ENCODE results near the gene PPP4R2.
"Not testable (repeated sequence)": the region's sequence is repeated elsewhere in the genome, so short reads cannot be mapped to it uniquely, and the experiment has no call there.

The PPP4R2 gene

GRCh38 chr3:72977060-72977808, 19.4 kb upstream of the PPP4R2 start:
- DNase-seq, result no peak

DNA sequence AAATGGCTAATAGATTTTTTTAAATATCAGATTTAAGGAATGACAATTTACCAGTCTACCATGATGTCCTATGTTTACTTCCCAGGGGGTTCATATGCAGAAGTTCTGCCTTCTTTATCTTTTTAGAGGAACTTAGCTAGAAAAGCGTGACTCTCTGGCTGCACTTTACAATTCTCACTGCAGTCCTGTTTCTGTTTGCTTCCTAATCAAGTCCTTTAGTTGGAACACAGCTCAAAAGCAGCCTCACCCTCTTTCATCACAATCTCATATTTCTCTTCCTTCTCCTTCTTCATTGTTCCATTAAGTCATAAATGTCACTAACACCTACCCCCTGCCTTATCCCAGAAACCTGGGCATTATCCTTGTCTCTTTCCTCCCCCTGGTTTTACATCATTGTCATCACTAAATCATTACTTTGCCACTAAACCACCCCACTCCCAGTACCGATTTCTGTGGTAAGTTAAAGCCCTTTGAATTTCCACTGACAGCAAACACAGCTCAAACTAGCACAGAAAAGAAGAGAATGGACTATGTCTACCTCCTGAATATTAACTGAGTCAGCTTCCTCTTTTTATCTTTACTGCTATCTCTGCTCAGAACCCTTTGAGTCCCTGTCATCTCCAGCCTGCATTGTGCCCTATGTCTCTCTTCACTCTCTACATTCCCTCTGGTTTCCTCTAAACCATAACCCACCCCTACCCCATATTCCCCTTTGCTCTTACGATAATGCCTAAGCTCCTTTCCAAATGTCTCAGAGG, 13.8 kb upstream of the PPP4R2 start:
- no peak for DNase-seq

- no peak for DNase-seq
Observed at GRCh38 chr3:72985576-72985975, 11.0 kb upstream of the PPP4R2 start.

- no peak for DNase-seq
Observed at GRCh38 chr3:72990701-72991395, 5.8 kb upstream of the PPP4R2 start.

DNA sequence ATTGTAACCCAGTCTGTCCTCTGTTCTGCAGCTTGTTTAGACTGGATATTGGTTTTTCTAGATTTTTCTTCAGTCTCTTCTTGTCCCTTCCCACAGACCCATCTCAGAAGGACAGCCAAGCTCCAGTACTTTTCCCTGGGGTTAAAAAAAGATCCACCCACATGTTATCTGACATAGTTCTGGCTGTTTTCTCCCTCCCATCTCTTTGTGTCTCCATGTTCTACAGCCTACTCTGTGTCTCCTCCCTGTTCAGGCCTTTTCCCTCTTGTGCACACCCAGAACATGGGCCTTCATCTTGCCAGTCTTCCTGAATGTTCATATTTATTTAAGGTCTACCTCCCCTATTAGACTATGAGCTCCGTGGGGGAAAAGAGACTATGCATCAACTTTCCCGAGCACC, 5.1 kb upstream of the PPP4R2 start:
- DNase-seq, result no peak

DNA sequence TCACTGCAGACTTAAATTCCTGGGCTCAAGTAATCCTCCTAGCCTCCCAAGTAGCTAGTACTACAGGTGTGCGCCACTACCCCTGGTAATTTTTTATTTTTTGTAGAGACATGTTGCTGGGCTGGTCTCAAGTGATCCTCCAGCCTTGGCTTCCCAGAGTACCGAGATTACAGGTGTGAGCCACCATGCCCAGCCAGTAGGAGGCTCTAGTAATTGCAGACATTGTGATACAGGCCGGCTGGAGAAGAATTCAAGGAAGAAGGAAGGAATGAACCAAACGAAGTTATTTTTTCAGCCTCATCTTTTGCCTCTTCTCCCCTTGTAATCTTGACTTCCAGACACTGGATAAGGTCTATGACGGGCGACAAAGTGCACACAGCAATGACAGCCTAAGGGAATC, 3.2 kb upstream of the PPP4R2 start:
- DNase-seq, result no peak

- DNase-seq, result no peak
Observed at GRCh38 chr3:72995337-72995736, 1.3 kb upstream of the PPP4R2 start.

- DNase-seq, result peak in 2 of 6 experiments; percentile 15 to 30
Observed at GRCh38 chr3:72996121-72996472, 514 bp upstream of the PPP4R2 start.

GRCh38 chr3:72997421-72997961, 880 bp downstream of the PPP4R2 start:
- peak in 5 of 6 experiments; percentile 27 to 67 (median 46) for DNase-seq

DNA sequence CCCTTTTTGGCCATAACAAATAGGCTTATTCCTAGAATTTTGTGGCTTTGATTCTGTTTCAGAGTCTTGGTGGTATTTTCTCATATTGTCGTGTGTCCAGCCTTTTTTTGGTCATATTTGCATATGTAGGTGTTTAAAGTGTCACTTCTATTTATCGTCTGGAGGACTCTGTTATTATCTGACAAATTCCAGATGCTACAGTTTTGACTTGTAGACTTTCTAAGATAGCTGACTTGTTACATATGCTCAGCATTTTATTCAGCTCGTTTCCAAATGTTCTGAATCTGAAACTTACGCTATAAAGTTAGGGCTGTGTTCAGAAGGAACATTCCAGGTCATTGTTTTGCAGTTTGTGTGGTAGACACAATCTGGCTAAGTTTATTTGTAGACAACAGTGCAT, 1.9 kb downstream of the PPP4R2 start:
- no peak for DNase-seq

DNA sequence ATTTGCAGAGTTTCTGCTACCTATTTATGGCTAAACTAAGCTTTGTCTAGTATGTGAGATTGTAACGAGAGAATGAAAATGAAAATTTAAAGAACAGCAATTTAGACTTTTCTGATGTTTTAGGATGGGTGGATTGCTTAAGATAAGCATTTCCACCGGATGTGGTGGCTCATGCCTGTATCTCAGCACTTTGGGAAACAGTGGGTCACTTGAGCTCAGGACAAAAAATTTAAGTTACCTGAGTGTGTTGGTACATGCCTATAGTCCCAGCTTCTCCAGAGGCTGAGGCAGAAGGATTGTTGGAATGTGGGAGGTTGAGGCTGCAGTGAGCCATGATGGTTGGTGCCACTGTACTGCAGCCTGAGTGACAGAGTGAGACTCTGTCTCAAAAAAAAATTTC, 3.3 kb downstream of the PPP4R2 start:
- peak in 3 of 6 experiments; percentile 7 to 29 (median 10) for DNase-seq

- not testable (repeated sequence) for DNase-seq
Observed at GRCh38 chr3:73003050-73003449, 6.4 kb downstream of the PPP4R2 start.

- DNase-seq, result no peak
Observed at GRCh38 chr3:73004316-73004715, 7.7 kb downstream of the PPP4R2 start.

- DNase-seq, result no peak
Observed at GRCh38 chr3:73007992-73008712, 11.5 kb downstream of the PPP4R2 start.

- DNase-seq, result no peak
Observed at GRCh38 chr3:73009008-73009407, 12.4 kb downstream of the PPP4R2 start.

DNA sequence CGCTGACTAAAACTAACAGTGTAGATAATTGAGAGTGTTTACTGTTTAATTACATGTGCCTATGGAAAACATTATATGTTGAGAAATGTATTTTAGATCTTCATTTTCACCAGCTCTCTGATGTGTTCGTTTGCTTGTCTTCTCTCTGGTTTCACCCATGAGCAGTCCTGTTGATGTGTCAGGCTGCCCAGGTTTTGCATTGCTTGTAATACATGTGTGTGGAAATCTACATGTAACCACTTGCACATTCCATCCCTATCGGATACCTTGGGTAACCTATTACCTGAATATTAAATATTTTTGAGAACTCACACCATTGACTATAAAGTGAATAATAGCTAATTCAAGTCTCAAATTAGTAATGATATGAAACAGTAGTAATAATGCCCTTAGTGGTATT, 13.1 kb downstream of the PPP4R2 start:
- no peak for DNase-seq

GRCh38 chr3:73010158-73010557, 13.5 kb downstream of the PPP4R2 start:
- no peak for DNase-seq

DNA sequence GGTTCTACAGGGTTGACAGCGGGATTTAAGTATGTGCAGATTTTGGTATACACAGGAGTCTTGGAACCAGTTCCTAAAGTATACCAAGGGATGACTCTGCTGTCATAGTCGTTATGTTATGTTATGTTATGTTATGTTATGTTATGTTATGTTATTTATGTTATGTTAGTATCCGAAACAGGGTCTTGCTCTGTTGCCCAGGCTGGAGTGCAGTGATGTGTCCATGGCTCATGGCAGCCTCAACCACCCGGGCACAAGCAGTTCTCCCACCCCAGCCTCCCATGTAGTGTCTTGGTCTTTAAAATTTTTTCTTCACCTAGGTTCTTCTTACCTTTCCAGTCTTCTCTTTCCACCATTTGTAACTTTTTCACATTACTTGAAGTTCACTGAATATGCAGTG, 21.7 kb downstream of the PPP4R2 start:
- DNase-seq, result no peak

DNA sequence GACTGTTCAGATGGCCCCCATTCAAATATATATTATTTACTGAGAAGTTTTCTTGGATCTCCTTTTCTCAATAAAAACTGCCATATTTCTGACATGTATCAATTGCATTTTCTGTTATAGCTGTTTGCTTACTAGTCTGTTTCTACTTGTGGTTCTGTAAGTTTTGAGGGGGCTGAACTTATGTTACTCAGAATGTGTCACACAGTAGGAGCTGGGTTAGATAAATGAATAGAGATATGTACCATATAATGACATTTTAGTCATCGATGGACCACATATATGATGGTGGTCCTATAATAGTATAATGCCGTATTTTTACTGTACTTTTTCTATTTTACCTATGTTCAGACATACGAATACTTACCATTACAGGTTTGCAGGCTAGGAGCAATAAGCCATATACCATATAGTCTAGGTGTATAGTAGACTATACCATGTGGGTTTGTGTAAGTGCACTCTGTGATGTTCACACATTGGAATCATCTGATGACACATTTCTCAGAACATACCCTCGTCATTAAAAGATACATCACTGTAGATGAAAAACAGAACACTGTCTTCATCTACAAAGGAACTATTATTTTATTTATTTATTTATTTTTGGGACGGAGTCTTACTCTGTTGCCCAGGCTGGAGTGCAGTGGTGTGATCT, 22.3 kb downstream of the PPP4R2 start:
- DNase-seq, result no peak

DNA sequence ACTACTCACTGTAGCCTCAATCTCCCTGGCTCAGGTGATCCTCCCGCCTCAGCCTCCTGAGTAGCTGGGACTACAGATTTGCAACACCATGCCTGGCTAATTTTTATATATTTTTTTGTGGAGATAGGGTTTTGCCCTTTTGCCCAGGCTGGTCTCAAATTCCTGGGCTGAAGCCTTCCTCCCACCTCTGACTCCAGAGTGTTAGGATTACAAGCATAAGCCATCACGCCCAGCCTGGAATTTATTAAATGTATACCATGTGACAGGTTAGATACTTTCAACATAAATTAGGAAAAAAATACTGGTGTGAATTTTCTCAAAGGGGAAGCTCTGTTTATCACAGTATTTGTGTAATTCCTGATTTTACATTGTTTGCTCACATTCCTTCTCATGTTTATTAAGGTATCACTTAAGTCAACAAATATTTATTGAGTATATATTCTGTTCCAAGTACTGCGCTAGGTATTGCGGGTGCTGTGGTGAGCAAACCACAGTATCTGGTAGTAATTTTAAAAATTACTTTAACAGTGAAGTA, 24.8 kb downstream of the PPP4R2 start:
- DNase-seq, result no peak

GRCh38 chr3:73024836-73025235, 28.2 kb downstream of the PPP4R2 start:
- no peak for DNase-seq

Measured in stimulated activated naive CD4-positive, alpha-beta T cell (primary cell).